Ishikawa (cell line): Measurements from ENCODE around the gene DNAH8.

Source experiments
- EGR1 ChIP-seq: IDR thresholded peaks from 2 replicates; pipeline ENCODE4 v1.6.1; 2012
- EP300 ChIP-seq: IDR thresholded peaks from 2 replicates; pipeline ENCODE4 v1.6.1; 2012; ENCODE audit warnings: borderline replicate concordance
- FOXM1 ChIP-seq: IDR thresholded peaks from 2 replicates; pipeline ENCODE4 v1.6.1; 2012; ENCODE audit warnings: low read depth, borderline replicate concordance
- NFIC ChIP-seq: IDR thresholded peaks from 2 replicates; pipeline ENCODE4 v1.6.1; 2012
- RAD21 ChIP-seq: IDR thresholded peaks from 2 replicates; pipeline ENCODE4 v1.6.1; 2012; ENCODE audit warnings: low read depth
- TAF1 ChIP-seq: IDR thresholded peaks from 2 replicates; pipeline ENCODE4 v1.6.1; 2012; ENCODE audit warnings: low read depth, mild to moderate bottlenecking
- TCF12 ChIP-seq: IDR thresholded peaks from 2 replicates; pipeline ENCODE4 v1.6.1; 2012; ENCODE audit warnings: low read depth
- TEAD4 ChIP-seq: IDR thresholded peaks from 2 replicates; pipeline ENCODE4 v1.6.1; 2012
- YY1 ChIP-seq: IDR thresholded peaks from 2 replicates; pipeline ENCODE4 v1.6.1; 2012; ENCODE audit warnings: low read depth
- TF ChIP-seq, protein P1 (sequence below): IDR thresholded peaks from 2 replicates; pipeline ENCODE4 v1.6.1; 2012
- TF ChIP-seq, protein P2 (sequence below): IDR thresholded peaks from 2 replicates; pipeline ENCODE4 v1.6.1; 2012

DNA sequence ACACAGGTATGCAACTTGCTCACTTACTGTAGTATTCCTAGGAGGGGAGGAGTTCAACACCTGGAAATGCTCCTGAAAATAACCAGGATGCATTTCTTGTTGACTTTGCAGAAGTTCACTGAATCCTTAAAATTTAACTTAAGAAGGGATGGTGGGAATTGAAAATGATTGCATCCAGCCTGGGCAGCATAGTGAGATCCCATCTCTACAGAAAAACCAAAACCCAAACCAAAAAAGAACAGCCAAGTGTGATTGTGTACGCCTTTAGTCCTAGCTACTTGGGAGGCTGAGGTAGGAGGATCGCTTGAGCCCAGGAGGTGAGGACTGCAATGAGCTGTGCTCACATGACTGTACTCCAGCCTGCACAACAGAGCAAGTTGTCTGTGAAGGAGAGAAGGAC lies 1.7 kb downstream of the DNAH8 start:
- TF ChIP-seq FOXM1 (no peak), EP300 (no peak), YY1 (no peak), TAF1 (no peak), NFIC (no peak), TEAD4 (no peak), RAD21 (no peak), TCF12 (no peak), EGR1 (no peak)
- TF ChIP-seq, protein P1, sequence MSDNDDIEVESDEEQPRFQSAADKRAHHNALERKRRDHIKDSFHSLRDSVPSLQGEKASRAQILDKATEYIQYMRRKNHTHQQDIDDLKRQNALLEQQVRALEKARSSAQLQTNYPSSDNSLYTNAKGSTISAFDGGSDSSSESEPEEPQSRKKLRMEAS, result no peak
- TF ChIP-seq, protein P2, sequence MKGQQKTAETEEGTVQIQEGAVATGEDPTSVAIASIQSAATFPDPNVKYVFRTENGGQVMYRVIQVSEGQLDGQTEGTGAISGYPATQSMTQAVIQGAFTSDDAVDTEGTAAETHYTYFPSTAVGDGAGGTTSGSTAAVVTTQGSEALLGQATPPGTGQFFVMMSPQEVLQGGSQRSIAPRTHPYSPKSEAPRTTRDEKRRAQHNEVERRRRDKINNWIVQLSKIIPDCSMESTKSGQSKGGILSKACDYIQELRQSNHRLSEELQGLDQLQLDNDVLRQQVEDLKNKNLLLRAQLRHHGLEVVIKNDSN, result no peak
